ENCODE data around the gene CSRP1.

Gene CSRP1

DNA sequence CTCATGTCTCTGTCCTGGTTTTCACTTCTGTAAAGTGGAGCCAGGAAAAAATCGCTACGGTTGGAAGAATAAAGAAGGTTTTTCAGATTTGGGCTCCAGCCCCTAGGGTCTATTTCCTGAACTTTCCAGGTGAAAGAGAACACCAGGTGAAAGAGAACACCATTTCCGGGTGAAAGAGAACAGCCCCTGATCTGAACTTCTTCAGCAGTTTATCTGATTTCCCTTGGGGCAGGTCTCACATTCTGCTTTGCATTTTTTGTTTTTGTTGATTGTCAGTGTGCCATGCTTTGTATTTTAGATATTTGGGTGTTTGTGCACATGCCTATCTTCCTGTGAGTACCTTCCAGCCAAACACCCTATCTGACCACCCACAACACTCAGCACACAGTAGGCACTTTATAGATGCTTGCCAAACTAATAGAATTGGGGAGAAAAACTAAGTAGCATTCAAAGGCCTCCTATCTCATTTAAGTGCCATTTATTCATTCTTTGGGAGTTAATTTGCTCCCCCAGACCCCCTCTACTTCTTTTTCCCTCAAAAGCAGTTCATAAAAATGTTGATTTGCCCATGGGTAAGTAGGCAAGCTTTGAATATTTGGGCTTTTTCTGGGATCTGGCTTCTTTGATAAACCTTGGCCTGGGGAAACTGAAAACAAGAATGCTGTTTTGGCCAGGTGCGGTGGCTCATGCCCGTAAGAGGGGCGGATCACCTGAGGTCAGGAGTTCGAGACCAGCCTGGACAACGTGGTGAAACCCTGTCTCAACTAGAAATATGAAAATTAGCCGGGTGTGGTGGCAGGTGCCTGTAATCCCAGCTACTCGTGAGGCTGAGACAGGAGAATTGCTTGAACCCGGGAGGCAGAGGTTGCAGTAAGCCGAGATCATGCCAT lies 34.2 kb upstream of the CSRP1 start:
- TF ChIP-seq, protein P1, sequence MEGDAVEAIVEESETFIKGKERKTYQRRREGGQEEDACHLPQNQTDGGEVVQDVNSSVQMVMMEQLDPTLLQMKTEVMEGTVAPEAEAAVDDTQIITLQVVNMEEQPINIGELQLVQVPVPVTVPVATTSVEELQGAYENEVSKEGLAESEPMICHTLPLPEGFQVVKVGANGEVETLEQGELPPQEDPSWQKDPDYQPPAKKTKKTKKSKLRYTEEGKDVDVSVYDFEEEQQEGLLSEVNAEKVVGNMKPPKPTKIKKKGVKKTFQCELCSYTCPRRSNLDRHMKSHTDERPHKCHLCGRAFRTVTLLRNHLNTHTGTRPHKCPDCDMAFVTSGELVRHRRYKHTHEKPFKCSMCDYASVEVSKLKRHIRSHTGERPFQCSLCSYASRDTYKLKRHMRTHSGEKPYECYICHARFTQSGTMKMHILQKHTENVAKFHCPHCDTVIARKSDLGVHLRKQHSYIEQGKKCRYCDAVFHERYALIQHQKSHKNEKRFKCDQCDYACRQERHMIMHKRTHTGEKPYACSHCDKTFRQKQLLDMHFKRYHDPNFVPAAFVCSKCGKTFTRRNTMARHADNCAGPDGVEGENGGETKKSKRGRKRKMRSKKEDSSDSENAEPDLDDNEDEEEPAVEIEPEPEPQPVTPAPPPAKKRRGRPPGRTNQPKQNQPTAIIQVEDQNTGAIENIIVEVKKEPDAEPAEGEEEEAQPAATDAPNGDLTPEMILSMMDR (IDR thresholded peaks at IDR 0.05) = no peak

DNA sequence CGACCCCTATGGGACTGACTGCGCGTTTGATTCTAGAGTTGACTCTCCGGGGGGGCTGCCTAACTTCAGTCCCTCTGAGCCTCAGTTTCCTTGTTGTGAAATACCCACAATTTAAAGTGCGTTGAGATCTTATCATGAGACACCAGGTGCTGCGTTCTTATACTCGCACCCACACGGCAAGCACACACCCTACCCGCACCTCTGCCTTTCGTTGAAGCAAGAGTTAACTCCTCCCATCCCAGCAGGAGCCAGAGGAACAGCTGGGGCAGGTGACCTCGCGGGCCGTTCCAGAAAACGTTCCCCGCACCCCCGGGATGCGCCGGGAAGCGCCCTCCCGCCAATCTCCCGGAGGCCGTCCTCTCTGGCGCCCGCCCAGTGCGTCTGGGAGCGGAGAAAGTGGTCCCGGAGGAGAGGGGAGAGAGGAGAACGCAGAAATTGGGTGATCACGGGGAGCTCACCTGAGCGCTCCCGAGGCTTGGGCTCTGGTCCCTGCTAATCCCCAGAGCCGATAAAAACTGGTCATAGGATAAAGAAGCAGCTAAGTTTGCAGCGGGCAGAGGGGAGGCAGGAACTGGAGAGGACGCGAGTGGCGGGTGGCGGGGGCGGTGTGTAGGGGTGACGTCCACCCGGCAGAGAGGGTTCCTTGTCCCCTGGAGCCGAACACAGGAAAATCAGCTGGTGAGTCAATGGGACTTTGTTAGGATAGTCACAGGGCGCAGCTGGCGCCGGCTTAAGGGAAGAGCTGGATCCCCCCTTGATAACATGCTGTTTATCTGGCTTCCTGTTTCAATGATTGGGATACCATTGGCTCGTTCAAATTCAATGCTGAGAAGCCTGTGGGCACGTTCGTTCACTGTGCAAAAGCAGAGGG lies 32.9 kb upstream of the CSRP1 start:
- TF ChIP-seq, protein P1 (IDR thresholded peaks at IDR 0.05) = no peak

DNA sequence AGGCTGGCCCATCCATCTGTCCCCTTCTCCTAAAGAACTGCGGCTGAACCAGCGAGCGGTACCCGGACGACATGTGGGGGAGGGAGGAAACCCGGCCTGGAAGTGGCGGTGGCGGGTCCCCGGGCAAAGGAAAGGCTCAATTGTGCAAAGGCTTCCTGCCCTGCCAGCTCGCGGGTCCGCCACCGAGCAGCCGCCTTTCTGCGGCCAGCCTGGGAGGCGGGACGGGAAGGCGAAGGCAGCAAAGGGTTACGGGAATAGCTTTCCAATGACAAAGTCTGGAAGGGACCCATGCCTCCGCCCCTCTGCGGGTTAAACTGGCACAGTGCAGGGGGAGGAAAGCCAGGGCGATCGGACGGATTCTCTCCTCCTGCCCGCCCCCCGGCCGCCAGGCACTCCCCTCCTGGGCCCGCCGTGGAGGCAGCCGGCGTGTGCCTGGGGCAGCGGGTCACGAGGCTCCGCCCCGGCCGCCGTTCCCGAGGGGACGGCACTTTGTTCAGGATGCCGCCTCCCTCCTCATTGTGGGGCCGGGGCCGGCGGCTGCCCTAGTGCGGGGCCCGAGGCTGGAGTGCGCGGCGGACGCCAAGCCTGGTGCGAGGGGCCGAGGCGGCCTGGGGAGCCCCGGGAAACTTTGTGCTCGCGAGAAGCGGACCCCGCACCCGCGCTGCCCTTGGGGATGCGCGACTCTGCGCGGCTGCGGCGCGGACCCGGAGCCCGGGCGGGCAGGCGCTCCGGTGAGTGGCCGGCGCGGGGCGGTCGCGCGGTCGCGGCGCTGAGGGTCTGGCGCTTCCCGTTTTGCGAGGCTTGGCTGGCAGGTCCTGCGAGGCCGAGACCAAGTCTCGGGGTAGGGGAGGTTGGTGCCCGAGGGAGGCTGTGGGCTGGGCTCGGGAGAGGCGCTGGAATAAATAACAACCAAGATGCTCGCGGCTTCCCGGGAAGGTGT lies 32.0 kb upstream of the CSRP1 start, which contains the start of gene NAV1:
Gene NAV1, plus strand, starts transcription at position 516 of the 940 bp plus-strand sequence. CDS start 83,758 bp downstream, outside the sequence.
- TF ChIP-seq, protein P1 (IDR thresholded peaks at IDR 0.05) = no peak

DNA sequence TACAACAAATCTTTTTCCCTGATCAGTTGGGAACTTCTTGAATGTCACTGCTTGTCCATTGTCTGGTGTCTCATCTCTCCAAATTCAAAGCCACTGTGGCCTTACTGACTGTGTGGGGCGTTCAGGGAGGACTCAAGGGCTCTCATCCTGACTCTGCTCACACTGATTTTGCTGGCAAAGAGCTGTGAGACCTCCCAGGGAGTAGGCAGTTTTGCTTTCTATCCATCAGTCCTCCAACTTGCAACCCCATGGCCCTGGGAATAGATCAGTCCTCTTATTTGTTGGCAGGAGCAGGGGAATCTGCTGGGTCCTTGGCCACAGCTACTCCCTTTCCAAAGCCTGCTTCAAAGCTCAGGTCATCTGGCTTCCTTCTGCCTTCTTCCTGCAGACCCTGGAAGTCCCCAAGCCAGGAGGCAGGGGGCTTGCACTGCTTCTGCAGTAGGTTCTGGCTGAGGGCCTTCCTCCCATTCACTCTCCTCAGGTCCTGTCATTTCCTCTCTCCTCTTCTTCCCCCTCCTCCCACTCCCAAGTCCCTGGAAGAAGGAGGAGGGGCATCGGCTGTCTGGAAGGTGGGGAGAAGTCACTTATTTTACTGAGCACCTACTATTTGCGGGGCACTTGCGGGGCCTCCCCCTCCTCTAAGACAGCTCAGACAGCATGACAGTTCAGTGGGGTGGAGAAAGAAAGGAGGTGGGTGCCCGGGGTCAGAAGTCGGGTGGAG lies 31.1 kb upstream of the CSRP1 start:
- TF ChIP-seq, protein P1 (IDR thresholded peaks at IDR 0.05) = no peak

DNA sequence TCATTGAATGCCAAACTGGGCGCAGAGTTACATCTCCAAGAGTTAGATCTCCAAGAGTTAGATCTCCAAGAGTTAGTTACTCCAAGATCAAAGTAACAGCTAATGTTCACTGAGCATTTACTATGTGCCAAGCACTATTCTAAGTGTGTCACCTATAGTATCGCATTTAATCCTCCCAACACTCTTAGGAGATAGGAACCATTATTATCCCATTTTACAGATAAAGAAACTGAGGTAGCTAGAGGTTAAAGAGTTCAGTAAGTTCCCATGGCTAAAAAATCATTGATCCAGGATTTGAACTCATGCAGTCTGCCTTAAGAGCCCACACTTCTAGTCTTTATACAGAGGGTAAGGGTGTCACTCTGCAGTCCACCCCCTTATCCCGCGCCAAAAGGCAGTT lies 30.5 kb upstream of the CSRP1 start:
- TF ChIP-seq, protein P1 (IDR thresholded peaks at IDR 0.05) = no peak

DNA sequence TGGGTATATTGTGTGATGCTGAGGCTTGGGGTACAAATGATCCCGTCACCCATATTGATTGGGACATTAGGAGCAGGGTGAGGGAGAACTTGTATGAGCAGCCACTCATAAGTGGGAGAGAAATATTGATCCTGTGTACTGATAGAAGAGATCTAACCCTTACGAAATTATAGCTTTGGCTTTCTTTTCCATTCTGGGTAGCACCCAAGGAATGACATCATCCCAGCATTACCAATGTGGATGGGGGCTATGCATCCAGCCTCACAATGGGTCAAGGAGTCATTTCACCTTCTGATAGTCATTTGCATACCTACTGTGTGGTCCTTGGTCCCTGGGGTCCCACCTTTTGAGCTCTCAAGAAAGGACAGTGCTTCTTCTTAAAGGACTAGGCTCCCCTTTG lies 30.1 kb upstream of the CSRP1 start:
- TF ChIP-seq, protein P1 (IDR thresholded peaks at IDR 0.05) = no peak
